ENCODE measurements around the gene SLC39A13. TPM values are rescaled to one million over a fixed set of nuclear protein-coding genes. Genes with fewer than 3 reads are reported as not detected.

The SLC39A13 gene
- total RNA-seq, 4 donors from 2014 or later: 51.3 to 84.3 (median 66.8) TPM

DNA sequence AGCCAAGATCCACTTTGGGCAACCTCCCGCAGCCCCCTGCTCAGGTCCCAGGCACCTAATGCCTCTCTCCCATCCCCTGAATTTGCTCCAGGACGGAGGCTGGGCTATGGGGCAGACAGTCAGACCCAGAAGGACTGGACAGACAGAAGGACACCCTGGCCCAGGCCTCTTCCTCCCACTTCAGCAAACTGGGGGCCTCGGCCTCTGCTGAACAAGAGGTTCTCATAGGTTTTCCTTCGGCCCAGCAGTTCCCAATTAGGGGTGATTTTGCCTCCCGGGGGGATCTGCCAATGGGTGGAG, 33.7 kb upstream of the SLC39A13 start:
- Histone ChIP-seq H3K4me1 (peaks cover 19 to 28% of the 10 kb centered on the region in 2 donors), H3K27me3 (no peaks in the 10 kb centered on the region), H3K36me3 (no peaks in the 10 kb centered on the region), H3K4me3 (replicated peaks in 1 of 3) (no peak overlapping the region), H3K27ac (no peak overlapping the region), H3K9me3 (no peaks in the 10 kb centered on the region)
- intact Hi-C loops (cut with DNase I): loop anchor here (5.0 kb wide), 1 partner anchor 78 kb away; no protein-coding TSS in a partner anchor
- DNase-seq: no peak
- TF ChIP-seq POLR2A (IDR thresholded peaks at IDR 0.05) (no peak), CTCF (IDR thresholded peaks at IDR 0.05) (no peak)
- 82 to 98% methylated on average over 4 to 5 of the region's 5 CpGs for WGBS, 2 donors

DNA sequence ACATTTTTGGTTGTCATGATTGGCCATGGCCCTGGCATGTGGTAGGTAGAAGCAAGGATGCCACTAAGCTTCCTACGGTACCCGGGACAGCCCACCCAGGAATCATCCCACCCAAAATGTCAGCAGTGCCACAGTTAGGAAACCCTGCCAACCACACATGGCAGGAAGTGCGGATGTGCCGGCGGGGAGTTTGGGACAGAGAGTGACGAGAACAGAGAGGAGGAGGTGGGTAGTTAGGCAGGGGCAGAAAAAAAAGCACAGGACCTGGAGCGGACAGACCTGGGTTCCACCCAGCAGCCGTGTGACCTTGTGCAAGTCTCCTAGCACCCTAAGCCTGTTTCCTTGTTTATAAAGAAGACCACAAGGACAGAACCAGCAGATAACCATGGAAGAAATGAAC, 33.4 kb upstream of the SLC39A13 start:
- Histone ChIP-seq H3K36me3 (no peaks in the 10 kb centered on the region), H3K27me3 (no peaks in the 10 kb centered on the region), H3K9me3 (no peaks in the 10 kb centered on the region), H3K27ac (no peak overlapping the region), H3K4me1 (peaks cover 19 to 28% of the 10 kb centered on the region in 2 donors), H3K4me3 (replicated peaks in 1 of 3) (no peak overlapping the region)
- TF ChIP-seq CTCF (IDR thresholded peaks at IDR 0.05) (no peak), POLR2A (IDR thresholded peaks at IDR 0.05) (no peak)
- WGBS, 2 donors: 86 to 90% methylated on average over 8 of the region's 8 CpGs
- DNase-seq: no peak
- intact Hi-C loops (cut with DNase I): no loop called here

- TF ChIP-seq POLR2A (IDR thresholded peaks at IDR 0.05) (no peak), CTCF (IDR thresholded peaks at IDR 0.05) (no peak)
- Histone ChIP-seq H3K9me3 (no peaks in the 10 kb centered on the region), H3K4me3 (replicated peaks in 1 of 3) (no peak overlapping the region), H3K36me3 (no peaks in the 10 kb centered on the region), H3K27me3 (no peaks in the 10 kb centered on the region), H3K4me1 (peaks cover 19 to 28% of the 10 kb centered on the region in 2 donors), H3K27ac (peak overlapping the region; percentile 46 to 75 (median 67))
- intact Hi-C loops (cut with DNase I): no loop called here
- no peak for DNase-seq
- WGBS, 2 donors: 78 to 92% methylated on average over 8 to 12 of the region's 13 CpGs
These were observed 32.8 kb upstream of the SLC39A13 start for GRCh38 chr11:47375546-47376085.

GRCh38 chr11:47376107-47376524, 32.3 kb upstream of the SLC39A13 start:
- Histone ChIP-seq H3K9me3 (no peaks in the 10 kb centered on the region), H3K36me3 (no peaks in the 10 kb centered on the region), H3K4me3 (replicated peaks in 1 of 3) (no peak overlapping the region), H3K27ac (peak overlapping the region; percentile 67 to 81 (median 75)), H3K4me1 (peaks cover 19 to 28% of the 10 kb centered on the region in 2 donors), H3K27me3 (no peaks in the 10 kb centered on the region)
- 38 to 40% methylated on average over 8 of the region's 8 CpGs for WGBS, 2 donors
- peak; percentile 89 for DNase-seq
- TF ChIP-seq CTCF (IDR thresholded peaks at IDR 0.05): no peak
- intact Hi-C loops (cut with DNase I): no loop called here

- H3K27me3 ChIP-seq: no peaks in the 10 kb centered on the region
These were observed 31.6 kb upstream of the SLC39A13 start for GRCh38 chr11:47376525-47377371.

More at GRCh38 chr11:47376525-47377371, 31.6 kb upstream of the SLC39A13 start:
- 56 to 63% methylated on average over 7 to 10 of the region's 14 CpGs for WGBS, 2 donors
- no peaks in the 10 kb centered on the region for H3K36me3 ChIP-seq
- H3K9me3 ChIP-seq: no peaks in the 10 kb centered on the region
- DNase-seq: peak; percentile 75 to 78
- H3K4me1 ChIP-seq: peaks cover 19 to 28% of the 10 kb centered on the region in 2 donors
- H3K4me3 ChIP-seq (replicated peaks in 1 of 3): peak overlapping the region in 1 of 3 donors; percentile 6
- intact Hi-C loops (cut with DNase I): no loop called here
- peak overlapping the region; percentile 60 to 81 (median 75) for H3K27ac ChIP-seq
- TF ChIP-seq POLR2A (IDR thresholded peaks at IDR 0.05): no peak
- TF ChIP-seq CTCF (IDR thresholded peaks at IDR 0.05): no peak

Measured in thyroid gland (tissue), 4 donors.